Measurements from ENCODE around the gene LSS. TPM values are rescaled to one million over a fixed set of nuclear protein-coding genes. Genes with fewer than 3 reads are reported as not detected.

LSS gene
- total RNA-seq, 1 experiment from 2014 or later, result 101 TPM

DNA sequence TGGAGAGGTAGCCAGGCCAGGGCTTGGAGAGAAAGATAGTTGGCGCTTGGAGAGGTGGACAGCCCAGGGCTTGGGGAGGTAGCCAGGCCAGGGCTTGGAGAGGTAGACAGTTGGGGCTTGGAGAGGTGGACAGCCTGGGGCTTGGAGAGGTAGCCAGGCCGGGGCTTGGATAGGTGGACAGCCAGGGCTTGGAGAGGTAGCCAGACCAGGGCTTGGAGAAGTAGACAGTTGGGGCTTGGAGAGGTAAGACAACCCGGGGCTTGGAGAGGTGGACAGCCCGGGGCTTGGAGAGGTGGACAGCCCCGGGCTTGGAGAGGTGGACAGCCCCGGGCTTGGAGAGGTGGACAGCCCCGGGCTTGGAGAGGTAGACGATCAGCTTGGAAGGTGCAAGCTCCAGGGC lies 7.7 kb downstream of the LSS start (continued):
- TF ChIP-seq, protein P1, sequence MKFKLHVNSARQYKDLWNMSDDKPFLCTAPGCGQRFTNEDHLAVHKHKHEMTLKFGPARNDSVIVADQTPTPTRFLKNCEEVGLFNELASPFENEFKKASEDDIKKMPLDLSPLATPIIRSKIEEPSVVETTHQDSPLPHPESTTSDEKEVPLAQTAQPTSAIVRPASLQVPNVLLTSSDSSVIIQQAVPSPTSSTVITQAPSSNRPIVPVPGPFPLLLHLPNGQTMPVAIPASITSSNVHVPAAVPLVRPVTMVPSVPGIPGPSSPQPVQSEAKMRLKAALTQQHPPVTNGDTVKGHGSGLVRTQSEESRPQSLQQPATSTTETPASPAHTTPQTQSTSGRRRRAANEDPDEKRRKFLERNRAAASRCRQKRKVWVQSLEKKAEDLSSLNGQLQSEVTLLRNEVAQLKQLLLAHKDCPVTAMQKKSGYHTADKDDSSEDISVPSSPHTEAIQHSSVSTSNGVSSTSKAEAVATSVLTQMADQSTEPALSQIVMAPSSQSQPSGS (CRISPR knock-in tag; IDR thresholded peaks at IDR 0.05; ENCODE audit: borderline replicate concordance, low read depth), result no peak
- no peak for TF ChIP-seq NFE2L1 (CRISPR knock-in tag; IDR thresholded peaks at IDR 0.05)
- no peak for TF ChIP-seq CREM (CRISPR knock-in tag; IDR thresholded peaks at IDR 0.05)
- TF ChIP-seq, protein P2, sequence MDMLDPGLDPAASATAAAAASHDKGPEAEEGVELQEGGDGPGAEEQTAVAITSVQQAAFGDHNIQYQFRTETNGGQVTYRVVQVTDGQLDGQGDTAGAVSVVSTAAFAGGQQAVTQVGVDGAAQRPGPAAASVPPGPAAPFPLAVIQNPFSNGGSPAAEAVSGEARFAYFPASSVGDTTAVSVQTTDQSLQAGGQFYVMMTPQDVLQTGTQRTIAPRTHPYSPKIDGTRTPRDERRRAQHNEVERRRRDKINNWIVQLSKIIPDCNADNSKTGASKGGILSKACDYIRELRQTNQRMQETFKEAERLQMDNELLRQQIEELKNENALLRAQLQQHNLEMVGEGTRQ (CRISPR knock-in tag; IDR thresholded peaks at IDR 0.05), result no peak
- TF ChIP-seq GTF2I (CRISPR knock-in tag; conservative IDR thresholded peaks at IDR 0.05), result no peak
- TF ChIP-seq GRHL2 (CRISPR knock-in tag; IDR thresholded peaks at IDR 0.05; ENCODE audit: insufficient replicate concordance, severe bottlenecking), result no peak
- TF ChIP-seq, protein P3, sequence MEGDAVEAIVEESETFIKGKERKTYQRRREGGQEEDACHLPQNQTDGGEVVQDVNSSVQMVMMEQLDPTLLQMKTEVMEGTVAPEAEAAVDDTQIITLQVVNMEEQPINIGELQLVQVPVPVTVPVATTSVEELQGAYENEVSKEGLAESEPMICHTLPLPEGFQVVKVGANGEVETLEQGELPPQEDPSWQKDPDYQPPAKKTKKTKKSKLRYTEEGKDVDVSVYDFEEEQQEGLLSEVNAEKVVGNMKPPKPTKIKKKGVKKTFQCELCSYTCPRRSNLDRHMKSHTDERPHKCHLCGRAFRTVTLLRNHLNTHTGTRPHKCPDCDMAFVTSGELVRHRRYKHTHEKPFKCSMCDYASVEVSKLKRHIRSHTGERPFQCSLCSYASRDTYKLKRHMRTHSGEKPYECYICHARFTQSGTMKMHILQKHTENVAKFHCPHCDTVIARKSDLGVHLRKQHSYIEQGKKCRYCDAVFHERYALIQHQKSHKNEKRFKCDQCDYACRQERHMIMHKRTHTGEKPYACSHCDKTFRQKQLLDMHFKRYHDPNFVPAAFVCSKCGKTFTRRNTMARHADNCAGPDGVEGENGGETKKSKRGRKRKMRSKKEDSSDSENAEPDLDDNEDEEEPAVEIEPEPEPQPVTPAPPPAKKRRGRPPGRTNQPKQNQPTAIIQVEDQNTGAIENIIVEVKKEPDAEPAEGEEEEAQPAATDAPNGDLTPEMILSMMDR (IDR thresholded peaks at IDR 0.05), result no peak
- TF ChIP-seq ZNF138 (CRISPR knock-in tag; conservative IDR thresholded peaks at IDR 0.05), result no peak
- TF ChIP-seq ZBTB21 (CRISPR knock-in tag; IDR thresholded peaks at IDR 0.05; ENCODE audit: borderline replicate concordance), result no peak
- TF ChIP-seq RELA (CRISPR knock-in tag; IDR thresholded peaks at IDR 0.05; ENCODE audit: borderline replicate concordance), result no peak

DNA sequence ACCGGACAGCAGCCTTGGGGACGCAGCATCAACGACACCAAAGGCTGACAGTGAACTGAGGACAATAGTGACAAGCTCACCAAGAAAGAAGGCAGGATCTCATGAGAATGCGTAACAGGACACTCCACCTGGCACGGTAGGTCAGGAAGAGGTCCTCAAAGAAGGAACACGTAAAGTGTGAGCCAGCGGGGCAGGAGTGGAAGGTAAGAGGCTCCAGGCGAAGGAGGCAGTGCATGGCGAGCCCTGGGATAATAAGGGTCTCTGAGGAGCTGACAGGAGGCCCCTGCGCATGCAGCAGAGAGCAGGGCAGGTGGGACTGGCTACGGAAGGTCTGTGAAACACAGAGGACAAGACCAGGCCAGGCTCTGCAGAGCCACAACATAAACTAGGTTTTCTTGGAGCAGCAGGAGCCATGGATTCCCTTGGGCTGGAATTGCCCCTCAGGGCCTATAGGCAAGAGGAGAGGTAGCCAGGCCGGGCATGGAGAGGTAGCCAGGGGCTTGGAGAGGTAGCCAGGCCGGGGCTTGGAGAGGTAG lies 8.2 kb downstream of the LSS start:
- ATAC-seq (no peak), DNase-seq (ENCODE audit: low spot score) (no peak)
- H3K4me3 Mint-ChIP-seq, result no peak overlapping the region
- POLR2A ChIA-PET, result no interaction called here
- CTCF ChIA-PET, result no interaction called here
- peak overlapping the region; percentile 55; the same call in 1 of the 2 replicates for H3K27ac Mint-ChIP-seq
- peaks cover 39% of the 10 kb centered on the region for H3K36me3 Mint-ChIP-seq
- no peaks in the 10 kb centered on the region for H3K4me1 Mint-ChIP-seq
- peaks cover 1% of the 10 kb centered on the region for H3K9me3 Mint-ChIP-seq
- H3K27me3 Mint-ChIP-seq (ENCODE audit: low read depth), result no peaks in the 10 kb centered on the region
- TF ChIP-seq, protein P4, sequence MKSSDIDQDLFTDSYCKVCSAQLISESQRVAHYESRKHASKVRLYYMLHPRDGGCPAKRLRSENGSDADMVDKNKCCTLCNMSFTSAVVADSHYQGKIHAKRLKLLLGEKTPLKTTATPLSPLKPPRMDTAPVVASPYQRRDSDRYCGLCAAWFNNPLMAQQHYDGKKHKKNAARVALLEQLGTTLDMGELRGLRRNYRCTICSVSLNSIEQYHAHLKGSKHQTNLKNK (CRISPR knock-in tag; IDR thresholded peaks at IDR 0.05), result no peak
- TF ChIP-seq, protein P5, sequence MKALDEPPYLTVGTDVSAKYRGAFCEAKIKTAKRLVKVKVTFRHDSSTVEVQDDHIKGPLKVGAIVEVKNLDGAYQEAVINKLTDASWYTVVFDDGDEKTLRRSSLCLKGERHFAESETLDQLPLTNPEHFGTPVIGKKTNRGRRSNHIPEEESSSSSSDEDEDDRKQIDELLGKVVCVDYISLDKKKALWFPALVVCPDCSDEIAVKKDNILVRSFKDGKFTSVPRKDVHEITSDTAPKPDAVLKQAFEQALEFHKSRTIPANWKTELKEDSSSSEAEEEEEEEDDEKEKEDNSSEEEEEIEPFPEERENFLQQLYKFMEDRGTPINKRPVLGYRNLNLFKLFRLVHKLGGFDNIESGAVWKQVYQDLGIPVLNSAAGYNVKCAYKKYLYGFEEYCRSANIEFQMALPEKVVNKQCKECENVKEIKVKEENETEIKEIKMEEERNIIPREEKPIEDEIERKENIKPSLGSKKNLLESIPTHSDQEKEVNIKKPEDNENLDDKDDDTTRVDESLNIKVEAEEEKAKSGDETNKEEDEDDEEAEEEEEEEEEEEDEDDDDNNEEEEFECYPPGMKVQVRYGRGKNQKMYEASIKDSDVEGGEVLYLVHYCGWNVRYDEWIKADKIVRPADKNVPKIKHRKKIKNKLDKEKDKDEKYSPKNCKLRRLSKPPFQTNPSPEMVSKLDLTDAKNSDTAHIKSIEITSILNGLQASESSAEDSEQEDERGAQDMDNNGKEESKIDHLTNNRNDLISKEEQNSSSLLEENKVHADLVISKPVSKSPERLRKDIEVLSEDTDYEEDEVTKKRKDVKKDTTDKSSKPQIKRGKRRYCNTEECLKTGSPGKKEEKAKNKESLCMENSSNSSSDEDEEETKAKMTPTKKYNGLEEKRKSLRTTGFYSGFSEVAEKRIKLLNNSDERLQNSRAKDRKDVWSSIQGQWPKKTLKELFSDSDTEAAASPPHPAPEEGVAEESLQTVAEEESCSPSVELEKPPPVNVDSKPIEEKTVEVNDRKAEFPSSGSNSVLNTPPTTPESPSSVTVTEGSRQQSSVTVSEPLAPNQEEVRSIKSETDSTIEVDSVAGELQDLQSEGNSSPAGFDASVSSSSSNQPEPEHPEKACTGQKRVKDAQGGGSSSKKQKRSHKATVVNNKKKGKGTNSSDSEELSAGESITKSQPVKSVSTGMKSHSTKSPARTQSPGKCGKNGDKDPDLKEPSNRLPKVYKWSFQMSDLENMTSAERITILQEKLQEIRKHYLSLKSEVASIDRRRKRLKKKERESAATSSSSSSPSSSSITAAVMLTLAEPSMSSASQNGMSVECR (CRISPR knock-in tag; IDR thresholded peaks at IDR 0.05; ENCODE audit: borderline replicate concordance), result no peak
- TF ChIP-seq ZNF671 (CRISPR knock-in tag; IDR thresholded peaks at IDR 0.05) (no peak), GABPB1 (CRISPR knock-in tag; IDR thresholded peaks at IDR 0.05) (no peak), KAT7 (CRISPR knock-in tag; IDR thresholded peaks at IDR 0.05; ENCODE audit: borderline replicate concordance) (no peak), NFYB (CRISPR knock-in tag; conservative IDR thresholded peaks at IDR 0.05; ENCODE audit: low read depth) (no peak)
- TF ChIP-seq, protein P6, sequence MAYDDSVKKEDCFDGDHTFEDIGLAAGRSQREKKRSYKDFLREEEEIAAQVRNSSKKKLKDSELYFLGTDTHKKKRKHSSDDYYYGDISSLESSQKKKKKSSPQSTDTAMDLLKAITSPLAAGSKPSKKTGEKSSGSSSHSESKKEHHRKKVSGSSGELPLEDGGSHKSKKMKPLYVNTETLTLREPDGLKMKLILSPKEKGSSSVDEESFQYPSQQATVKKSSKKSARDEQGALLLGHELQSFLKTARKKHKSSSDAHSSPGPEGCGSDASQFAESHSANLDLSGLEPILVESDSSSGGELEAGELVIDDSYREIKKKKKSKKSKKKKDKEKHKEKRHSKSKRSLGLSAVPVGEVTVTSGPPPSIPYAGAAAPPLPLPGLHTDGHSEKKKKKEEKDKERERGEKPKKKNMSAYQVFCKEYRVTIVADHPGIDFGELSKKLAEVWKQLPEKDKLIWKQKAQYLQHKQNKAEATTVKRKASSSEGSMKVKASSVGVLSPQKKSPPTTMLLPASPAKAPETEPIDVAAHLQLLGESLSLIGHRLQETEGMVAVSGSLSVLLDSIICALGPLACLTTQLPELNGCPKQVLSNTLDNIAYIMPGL (CRISPR knock-in tag; IDR thresholded peaks at IDR 0.05), result no peak
- TF ChIP-seq, protein P7, sequence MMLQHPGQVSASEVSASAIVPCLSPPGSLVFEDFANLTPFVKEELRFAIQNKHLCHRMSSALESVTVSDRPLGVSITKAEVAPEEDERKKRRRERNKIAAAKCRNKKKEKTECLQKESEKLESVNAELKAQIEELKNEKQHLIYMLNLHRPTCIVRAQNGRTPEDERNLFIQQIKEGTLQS (CRISPR knock-in tag; conservative IDR thresholded peaks at IDR 0.05), result no peak
- TF ChIP-seq, protein P8, sequence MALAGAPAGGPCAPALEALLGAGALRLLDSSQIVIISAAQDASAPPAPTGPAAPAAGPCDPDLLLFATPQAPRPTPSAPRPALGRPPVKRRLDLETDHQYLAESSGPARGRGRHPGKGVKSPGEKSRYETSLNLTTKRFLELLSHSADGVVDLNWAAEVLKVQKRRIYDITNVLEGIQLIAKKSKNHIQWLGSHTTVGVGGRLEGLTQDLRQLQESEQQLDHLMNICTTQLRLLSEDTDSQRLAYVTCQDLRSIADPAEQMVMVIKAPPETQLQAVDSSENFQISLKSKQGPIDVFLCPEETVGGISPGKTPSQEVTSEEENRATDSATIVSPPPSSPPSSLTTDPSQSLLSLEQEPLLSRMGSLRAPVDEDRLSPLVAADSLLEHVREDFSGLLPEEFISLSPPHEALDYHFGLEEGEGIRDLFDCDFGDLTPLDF (CRISPR knock-in tag; IDR thresholded peaks at IDR 0.05), result no peak
- TF ChIP-seq, protein P9, sequence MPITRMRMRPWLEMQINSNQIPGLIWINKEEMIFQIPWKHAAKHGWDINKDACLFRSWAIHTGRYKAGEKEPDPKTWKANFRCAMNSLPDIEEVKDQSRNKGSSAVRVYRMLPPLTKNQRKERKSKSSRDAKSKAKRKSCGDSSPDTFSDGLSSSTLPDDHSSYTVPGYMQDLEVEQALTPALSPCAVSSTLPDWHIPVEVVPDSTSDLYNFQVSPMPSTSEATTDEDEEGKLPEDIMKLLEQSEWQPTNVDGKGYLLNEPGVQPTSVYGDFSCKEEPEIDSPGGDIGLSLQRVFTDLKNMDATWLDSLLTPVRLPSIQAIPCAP (CRISPR knock-in tag; IDR thresholded peaks at IDR 0.05), result no peak
- TF ChIP-seq, protein P10, sequence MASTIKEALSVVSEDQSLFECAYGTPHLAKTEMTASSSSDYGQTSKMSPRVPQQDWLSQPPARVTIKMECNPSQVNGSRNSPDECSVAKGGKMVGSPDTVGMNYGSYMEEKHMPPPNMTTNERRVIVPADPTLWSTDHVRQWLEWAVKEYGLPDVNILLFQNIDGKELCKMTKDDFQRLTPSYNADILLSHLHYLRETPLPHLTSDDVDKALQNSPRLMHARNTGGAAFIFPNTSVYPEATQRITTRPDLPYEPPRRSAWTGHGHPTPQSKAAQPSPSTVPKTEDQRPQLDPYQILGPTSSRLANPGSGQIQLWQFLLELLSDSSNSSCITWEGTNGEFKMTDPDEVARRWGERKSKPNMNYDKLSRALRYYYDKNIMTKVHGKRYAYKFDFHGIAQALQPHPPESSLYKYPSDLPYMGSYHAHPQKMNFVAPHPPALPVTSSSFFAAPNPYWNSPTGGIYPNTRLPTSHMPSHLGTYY (CRISPR knock-in tag; IDR thresholded peaks at IDR 0.05), result no peak

Data from WTC11 (cell line).